ENCODE results near the gene CCDC57. TPM values are rescaled to one million over a fixed set of nuclear protein-coding genes. Genes with fewer than 3 reads are reported as not detected.
"Not testable (repeated sequence)": the region's sequence is repeated elsewhere in the genome, so short reads cannot be mapped to it uniquely, and the experiment has no call there.

CCDC57 gene
- total RNA-seq, 1 experiment from 2014 or later, result 4.7 TPM

GRCh38 chr17:82202981-82203380, 9.7 kb downstream of the CCDC57 start:
- DNase-seq (ENCODE audit: low spot score), result no peak

DNA sequence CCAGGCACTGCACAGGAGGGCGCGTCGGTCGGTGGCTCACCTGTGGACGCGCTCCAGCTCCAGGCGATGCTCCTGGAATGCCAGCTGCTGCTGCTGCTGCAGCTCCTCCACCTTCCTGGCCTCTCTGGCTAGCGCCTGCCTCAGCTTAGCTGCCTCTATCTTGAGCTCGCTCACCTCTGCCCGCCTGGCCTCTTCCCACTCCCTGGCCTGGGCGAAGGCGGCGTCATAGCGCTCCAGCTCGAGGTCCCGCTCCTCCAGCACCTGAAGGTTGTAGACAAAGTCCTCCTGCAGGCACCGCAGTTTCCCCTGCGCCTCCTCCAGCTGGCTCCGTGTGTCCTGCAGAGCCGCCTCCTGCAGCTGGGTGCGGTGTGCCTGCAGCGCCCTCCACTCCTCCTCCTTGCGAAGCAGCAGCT, 11.1 kb downstream of the CCDC57 start:
- no peak for DNase-seq (ENCODE audit: low spot score)

DNA sequence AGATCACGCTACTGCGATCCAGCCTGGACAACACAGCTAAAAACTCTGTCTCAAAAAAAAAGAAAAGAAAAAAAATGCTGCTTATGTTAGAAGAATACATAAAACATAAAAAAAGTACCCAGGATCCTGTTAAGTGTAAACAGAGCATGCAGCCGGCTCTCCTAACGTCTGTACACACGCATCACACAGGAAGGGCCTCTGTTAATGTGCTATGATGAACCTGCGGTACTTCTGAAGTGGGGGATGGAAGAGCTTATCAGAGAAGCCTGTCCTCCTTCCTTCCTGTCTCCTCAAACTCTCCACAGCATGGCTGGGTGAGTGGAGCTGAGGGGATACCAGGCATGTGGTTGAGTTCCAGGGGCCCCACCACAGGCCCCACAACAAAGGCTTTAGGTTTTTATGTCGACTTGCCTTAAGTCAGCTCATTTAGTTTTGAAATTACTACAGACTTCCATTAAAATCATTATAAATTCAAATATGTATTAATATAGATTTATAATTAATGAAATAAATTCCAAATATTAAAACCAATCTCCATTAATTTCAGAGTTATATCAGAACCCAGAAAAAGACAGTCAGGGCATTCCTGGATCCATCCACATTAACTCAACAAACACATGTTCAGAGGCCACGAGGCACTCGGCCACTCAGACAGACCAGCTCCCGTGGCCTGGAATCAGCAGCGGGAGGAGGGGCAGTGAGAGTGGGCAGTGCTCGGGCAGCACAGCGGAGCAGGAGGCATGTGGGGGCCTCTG, 11.7 kb downstream of the CCDC57 start:
- no peak for DNase-seq (ENCODE audit: low spot score)

GRCh38 chr17:82200135-82200534, 12.5 kb downstream of the CCDC57 start:
- no peak for DNase-seq (ENCODE audit: low spot score)

DNA sequence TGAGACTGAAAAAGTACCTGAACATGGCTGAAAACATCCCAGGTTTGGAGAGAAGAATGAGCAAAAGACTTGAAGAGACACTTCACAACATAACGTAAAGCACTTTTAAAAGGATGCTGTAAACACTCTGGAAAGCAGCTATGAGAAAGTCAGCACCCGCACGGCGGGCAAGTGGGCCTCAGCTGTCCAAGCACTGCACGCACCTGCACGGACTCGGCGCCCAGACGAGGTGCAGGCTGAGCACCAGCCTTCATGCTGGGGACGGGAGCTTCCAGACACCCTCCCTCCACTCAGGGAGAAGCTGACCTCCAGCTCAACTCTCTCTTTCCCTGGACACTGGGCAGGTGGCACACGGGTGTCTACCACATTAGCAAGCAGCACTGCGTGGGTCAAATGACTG, 13.1 kb downstream of the CCDC57 start:
- DNase-seq (ENCODE audit: low spot score), result no peak

DNA sequence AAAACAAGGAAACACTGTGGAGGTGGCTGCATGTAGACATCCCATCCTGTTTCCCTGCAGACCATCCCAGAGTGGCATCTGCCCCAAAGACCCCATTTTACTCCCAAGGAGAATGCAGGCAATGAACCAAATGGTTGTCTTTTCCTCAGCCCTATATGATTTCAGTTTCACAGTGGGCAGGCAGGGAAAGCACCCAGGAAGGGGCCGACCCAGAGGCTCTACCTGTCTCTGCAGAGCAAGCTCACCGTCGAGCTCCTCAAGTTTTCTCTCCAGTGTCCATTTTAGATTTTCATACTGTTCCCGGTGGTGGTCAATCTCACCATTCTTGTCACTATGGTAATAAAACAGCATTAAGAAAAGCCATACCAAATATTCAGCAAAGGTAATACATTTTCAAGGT, 14.6 kb downstream of the CCDC57 start:
- DNase-seq (ENCODE audit: low spot score), result no peak

DNA sequence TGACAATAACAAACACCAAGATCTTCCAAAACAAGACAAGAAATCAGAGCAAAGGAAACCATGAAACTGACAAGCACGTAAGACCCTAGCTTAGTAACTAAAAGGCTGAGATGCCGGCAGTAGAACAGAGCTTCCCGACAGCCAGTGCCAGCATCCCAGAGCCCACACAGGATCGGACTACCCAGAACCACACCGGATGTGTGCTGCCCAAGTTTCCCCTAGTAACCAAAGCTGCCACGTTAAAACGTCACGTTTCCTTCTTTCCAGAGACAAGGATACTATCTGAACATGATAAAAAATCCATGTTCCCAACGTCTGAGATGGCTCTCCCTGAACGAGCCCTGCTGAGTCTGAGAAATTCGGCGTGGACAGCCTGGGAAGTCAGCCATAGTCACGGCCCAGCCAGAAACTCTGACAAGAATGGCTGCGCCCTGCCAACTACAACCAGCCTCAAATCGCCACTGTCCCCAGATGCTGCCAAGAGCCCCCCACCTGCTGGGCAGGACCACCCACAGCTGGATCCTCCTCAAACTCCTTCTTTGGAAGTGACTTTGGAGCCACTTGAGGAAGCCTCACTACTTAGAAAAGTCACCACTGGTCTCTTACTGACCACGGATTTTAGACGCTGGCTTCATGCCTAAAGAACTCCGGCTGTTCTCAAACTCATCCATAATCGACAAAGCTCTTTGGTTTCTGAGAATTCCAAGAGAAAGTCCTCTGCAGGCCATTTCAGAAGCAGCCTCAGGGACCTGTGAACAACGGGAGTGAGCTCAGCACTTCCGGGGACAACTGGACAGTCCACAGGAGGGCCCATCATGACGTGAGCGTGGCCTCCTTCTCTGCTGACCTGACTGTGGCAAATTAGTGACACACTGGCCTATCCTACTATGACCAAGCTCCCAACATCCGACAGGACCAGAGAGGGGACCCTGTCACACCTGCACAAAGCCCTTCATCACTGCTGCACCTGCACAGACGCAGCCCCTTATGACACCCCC, 16.7 kb downstream of the CCDC57 start:
- DNase-seq (ENCODE audit: low spot score), result no peak

DNA sequence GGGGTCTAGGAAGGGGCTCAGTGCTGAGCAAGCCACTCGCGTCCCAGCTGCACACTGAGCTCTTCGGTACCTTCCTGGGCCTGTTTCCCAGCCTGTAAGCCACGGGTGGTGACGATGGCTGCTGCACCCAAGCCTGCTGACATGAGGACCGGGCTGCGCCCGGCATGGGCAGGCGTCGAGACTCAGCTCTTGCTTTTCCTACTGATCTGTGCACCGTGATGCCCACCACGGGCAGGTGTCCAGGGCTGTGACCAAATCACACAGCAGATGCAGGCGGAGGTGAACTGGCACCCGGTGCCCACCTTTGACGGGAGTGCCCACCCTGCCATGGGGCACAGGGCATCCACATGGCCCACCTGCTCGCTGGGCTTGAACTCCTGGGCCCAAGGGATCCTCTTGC, 17.9 kb downstream of the CCDC57 start:
- no peak for DNase-seq (ENCODE audit: low spot score)

GRCh38 chr17:82193520-82194220, 19.0 kb downstream of the CCDC57 start:
- DNase-seq (ENCODE audit: low spot score), result no peak

DNA sequence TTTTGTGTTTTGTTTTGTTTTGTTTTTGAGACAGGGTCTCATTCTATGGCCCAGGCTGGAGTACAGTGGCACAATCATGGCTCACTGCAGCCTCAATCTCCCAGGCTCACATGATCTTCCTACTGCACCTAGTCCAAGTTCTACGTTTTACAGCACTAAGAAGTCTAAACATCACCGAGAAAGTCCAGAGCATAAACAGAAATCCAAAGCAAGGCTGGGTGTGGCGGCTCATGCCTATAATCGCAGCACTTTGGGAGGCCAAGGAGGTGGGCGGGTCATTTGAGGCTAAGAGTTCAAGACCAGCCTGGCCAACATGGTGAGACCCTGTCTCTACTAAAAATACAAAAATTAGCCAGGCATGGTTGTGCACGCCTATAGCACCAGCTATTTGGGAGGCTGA, 19.6 kb downstream of the CCDC57 start:
- DNase-seq (ENCODE audit: low spot score), result not testable (repeated sequence)

DNA sequence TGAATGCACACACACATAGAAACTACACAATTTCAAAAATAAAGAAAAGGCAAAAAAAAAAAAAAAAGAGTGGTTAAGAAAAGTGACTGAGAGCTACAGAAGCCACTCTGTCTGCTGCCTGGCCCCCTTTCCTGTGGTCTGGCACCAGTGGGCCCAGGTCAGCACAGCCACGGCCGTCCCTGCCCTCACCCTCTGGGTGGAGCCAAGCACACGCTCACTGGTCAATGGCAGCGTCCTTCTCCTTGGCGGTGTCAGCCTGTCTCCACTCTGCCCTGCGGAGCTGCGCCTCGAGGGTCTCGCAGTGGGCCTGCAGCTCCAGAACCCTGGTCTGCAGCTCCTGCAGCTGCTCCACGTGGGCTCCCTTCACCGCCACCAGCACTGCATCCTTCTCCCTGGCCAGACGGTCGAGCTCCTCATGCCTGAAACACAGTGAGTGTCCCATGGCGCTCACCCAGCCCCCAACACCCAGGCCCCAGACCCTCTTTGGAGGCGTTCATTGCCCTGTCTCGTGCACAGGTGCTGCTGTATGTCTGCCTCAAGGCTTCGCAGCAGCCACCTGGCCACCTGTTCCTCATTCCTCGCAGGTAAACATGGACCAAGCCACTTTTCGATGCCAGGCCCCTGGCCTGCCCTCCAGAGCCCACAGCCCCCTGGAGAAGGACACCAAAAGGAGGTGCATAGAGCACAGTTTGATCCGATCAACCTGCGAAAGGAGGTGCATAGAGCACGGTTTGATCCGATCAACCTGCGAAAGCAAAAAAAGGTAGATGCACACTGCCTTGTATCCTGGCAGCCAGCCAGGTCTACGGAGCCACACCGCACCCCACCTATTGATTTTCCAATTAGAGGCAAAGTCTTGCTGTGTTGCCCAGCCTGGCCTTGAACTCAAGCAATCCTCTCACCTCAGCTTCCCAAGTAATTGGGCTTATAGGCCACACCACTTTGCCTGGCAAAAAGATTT, 24.4 kb downstream of the CCDC57 start:
- no peak for DNase-seq (ENCODE audit: low spot score)

DNA sequence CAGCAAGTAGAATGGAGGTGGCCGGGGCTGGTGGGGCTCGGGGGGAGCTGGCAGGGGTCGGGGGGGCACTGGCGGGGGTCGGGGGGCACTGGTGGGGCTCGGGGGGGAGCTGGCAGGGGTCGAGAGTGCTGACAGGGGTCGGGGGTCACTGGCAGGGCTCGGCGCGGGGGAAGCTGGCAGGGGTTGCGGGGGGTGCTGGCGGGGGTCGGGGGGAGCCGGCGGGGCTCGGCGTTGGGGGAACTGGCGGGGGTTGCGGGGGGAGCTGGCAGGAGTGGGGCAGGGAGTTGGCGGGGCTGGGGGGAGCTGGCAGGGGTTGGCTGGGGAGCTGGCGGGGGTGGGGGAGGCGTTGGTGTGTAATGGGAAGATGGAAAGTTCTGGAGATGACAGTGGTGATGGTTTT, 25.1 kb downstream of the CCDC57 start:
- no peak for DNase-seq (ENCODE audit: low spot score)

DNA sequence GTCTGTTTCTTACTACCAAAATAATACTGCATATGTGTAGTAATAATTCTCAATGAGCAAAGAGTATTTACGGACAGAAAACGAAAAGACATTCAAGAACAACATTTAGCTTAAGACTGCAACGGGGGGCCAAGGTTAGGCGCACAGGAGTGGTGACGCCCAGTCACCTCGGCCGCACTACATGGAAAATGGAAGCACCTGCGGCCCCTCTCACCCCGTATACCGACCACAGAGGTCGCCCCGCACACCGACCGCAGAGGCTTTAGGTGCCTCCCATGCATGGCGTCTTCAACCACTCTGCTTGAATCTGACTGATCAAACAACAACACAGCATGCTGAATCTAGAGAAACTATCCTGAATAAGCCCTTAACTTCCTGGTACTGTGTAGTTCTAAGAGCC, 26.4 kb downstream of the CCDC57 start:
- DNase-seq (ENCODE audit: low spot score), result no peak

DNA sequence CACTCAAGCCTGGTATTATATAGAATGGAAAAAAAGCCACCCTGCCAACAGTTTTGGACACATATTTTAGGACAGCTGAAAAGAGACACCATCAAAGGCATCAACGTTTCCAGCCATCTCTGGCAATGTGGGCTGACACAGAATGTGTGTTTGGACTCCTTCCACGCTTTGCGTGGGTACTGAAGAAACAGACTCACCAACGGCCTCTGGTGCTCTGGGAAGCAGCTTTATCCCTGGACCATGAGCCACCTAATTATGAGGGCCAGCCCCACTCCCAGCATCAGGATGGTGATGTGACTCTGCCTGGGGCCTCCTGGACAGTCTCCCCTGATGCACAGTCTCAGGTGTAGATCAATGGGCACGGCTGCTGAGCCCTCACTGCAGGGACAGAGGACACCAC, 27.9 kb downstream of the CCDC57 start:
- no peak for DNase-seq (ENCODE audit: low spot score)

GRCh38 chr17:82180776-82181528, 31.7 kb downstream of the CCDC57 start:
- DNase-seq (ENCODE audit: low spot score), result no peak

GRCh38 chr17:82179946-82180475, 32.6 kb downstream of the CCDC57 start:
- no peak for DNase-seq (ENCODE audit: low spot score)

DNA sequence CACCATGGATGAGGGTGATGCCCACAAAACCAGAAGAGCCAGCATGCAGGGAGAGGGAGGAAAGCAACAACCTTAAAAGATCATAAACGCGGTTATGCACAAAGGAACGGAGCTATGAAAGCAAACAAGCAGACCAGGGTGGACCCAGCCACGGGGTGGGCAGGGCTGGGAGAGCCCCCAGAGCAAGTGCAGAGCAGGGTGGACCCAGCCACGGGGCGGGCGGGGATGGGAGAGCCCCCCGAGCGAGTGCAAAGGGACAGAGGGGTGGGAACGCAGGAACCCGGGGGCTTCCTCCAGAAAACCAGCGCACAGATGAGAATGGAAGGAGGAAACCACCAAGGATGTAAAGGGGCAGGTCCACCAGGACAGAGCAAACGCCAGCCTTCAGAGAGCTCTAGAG, 33.2 kb downstream of the CCDC57 start:
- DNase-seq (ENCODE audit: low spot score), result no peak

GRCh38 chr17:82178499-82179261, 34.0 kb downstream of the CCDC57 start:
- no peak for DNase-seq (ENCODE audit: low spot score)

Data from H4 (cell line).